Fibroblast of skin of abdomen (primary cell): ENCODE measurements around the gene ISL2. TPM values are rescaled to one million over a fixed set of nuclear protein-coding genes. Genes with fewer than 3 reads are reported as not detected.
"Not testable (repeated sequence)": the region's sequence is repeated elsewhere in the genome, so short reads cannot be mapped to it uniquely, and the experiment has no call there.

Experiments
- DNase-seq: peaks from one replicate; pipeline ENCODE4 v3.0.0-alpha.2; 2013
- polyA plus RNA-seq, 2 experiments: library from polyadenylated mRNA; unstranded; fragments of 120-200 nt; gene quantifications; one replicate each; pipeline ENCODE4 v1.2.1, GENCODE V29; 2013; ENCODE audit not compliant: insufficient read length in 2 of 2

Gene ISL2
- 1.1 TPM for polyA plus RNA-seq (2013, experiment 1 of 2; ENCODE audit: insufficient read length)
- polyA plus RNA-seq (2013, experiment 2 of 2; ENCODE audit: insufficient read length), result 1.3 TPM

DNA sequence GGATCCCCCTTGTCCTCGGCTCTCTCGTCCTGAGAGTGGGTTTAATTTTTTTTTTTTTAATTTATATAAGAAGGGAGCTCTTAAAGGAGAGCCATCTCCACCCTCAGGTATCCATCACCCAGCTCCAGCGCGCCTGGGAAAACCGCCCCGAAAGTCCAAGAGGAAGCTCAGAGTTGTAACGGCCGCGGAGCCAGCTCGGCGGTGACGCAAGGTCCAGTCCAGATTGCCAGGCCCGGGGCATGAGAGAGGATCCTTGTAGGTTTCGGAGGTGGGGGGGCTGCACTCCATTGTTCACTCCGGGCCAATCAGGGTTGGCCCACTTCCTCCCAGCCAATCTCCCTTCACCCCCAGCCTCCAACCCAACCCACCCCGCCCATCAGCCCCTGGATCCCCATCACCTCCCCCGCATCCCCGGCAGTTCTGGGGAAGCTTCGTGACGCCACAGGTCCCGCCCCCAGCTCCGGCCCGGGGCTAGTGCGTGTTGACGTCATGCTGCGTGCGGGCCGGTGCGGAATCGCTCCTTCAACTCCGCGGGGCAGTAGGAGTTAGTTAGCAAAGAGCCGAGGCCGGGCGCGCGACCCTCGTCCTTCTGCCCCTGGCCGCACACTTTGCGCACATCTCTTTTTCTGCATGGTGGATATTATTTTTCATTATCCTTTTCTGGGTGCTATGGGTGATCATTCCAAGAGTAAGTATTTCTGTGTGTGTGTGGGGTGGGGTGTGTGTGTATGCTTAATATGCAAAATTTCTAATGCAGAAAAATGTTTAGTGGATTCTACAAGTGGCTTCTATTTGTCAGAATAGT lies at the start of gene ISL2:
Gene ISL2 (plus strand): TSS at position 520 of the 805 bp plus-strand sequence. CDS start 111 bp downstream, at position 631.
- DNase-seq, result peak; percentile 94

DNA sequence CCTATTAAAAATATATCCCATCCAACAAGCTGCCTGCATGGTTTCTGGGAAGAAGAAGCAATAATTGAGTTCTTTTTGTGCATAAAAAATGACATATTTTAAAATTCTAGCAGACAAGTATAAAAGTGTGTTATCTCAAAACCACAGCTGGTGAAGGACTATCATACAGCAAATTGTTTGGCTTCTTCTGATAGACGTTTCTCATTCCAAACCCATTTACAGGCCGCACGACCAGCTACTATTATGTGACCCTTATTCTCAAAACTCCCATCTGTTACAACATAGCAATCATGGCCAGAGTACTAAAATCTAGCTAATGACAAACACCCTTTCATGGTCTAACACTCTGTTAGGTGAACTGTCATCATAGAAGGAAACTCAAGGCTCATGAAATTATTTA lies 47.0 kb upstream of the ISL2 start:
- DNase-seq, result no peak

DNA sequence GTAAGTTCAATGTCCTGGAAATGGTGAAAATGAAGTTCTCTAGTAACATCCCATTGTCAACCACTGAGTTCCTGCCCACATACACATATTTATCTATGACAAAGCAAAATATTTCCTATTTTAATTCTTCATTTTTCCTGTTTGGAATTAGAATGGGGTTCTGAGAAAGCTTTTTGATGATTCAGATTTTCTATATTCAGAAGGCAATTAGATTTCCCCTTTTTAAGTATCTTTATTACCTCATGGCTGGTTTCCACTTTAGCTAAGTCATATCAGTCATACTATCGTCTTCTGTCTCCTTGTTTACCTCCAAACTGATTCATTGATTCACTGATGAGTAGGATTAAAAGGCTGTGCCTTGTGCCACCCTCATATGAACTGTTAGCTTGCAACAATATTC lies 43.2 kb upstream of the ISL2 start:
- DNase-seq, result peak; percentile 4

DNA sequence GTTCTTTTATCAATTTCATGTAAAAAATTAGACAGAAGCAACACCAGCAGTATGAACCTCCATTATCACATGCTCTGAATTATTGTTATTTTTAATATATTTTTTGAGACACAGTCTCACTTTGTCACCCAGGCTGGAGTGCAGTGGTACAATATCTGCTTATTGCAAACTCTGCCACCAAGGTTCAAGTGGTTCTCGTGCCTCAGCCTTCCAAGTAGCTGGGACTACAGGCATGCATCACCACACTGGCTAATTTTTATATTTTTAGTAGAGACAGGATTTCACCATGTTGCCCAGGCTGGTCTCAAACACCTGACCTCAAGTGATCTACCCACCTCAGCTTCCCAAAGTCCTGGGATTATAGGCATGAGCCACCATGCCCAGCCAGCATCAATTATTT lies 42.1 kb upstream of the ISL2 start:
- not testable (repeated sequence) for DNase-seq

DNA sequence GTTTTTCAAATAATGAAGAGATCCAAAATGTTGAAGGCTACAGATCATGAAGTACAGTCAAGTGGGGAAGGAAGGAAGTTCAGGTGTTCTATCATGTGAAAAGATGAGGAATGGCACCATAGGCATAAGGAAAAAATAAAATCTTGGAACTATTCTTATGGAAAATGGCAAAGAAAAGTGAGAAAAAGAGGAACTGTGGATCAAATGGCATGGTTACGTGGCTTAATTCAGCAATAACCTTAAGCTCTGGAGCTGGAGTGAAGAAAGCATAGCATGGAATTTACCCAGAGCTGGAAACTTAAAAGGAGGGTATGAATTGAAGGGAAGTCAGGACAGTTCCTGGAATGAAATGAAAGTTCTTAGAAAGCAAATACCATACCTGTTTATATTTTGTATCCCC lies 39.7 kb upstream of the ISL2 start:
- DNase-seq, result no peak

DNA sequence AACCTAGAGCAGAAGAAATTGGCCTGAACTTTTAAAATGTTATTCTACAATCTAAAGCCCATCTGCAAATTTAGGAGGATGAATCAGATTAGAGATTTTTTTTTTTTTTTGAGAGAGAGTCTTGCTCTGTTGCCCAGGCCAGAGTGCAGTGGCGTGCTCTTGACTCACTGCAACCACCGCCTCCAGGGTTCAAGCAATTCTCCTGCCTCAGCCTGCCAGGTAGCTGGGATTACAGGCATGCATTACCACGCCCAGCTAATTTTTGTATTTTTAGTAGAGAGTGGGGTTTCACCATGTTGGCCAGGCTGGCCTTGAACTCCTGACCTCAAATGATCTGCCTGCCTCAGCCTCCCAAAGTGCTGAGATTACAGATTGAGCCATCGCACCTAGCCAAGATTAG lies 38.6 kb upstream of the ISL2 start:
- DNase-seq, result not testable (repeated sequence)

DNA sequence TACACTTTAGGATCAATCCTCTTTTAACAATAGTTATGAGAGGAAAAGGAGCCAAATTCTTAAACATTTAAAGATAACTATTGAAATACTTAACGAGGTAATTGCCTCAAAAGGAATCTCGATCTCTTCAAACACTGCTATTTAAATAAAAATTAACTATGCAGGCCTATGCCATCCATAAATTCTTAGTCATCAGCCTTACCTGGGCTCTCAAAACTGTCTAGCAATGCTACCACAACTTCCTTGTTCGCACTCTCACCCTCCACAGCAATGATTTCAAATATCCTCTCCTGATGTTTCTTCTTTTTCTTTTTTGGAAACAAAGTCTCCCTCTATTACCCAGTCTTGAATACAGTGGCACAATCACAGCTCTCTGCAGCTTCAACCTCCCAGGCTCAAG lies 37.6 kb upstream of the ISL2 start:
- no peak for DNase-seq

DNA sequence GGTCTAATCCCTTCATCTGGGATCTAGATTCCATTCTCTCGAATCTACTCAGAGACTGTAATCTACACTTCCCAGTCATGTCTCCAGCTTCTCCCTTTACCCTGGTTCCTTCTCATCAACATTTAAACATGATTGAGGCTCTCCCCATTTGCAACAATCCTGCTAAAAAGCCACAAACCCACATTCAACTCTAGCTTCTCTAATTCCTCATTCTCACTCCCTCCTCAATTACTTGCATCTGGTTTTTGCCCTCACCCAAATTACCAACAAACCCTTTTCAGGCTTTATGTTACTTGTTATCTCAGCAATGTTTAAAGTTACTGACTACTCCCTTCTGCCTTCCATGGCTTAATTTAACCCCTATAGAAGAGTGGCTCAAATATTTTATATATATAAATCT lies 36.8 kb upstream of the ISL2 start:
- DNase-seq, result no peak

DNA sequence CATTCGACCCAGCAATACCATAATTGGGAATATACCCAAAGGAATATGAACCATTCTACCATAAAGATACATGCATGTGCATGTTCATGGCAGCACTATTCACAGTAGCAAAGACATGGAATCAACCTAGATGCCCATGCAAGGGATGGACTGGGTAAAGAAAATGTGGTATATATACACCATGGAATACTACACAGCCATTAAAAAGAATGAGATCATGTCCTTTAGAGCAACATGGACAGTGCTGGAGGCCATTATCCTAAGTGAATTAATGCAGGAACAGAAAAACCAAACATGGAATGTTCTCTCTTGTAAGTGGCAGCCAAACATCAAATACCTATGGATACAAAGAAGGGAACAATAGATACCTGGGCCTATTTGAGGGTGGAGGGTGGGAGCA lies 32.7 kb upstream of the ISL2 start:
- DNase-seq, result no peak

DNA sequence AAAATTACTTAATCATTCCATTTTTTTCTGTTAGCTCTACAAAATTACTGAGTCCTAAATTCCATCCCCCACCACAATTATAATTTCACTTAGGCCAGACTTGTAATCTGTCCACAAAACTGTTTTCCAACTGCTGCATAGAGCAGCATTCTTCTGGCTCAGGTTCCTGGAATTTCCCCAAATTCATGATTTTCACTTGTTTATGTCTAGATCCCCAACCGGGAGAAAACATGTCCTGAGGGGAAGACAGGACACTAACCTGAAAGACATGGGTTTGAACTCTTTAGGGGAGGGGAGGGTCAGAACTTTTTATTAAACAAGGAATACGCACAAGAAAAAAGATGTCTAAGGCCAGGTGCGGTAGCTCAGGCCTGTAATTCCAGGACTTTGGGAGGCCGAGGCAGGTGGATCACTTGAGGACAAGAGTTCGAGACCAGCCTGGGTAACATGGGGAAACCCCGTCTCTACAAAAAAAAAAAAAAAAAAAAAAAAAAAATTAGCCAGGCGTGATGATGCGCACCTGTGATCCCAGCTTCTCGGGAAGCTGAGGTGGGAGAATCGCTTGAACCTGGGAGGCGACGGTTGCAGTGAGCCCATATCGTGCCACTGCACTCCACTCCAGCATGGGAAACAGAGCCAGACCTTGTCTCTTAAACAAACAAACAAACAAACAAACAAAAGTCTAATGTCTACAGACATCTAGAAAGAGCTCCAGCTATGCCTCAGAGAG lies 26.8 kb upstream of the ISL2 start:
- no peak for DNase-seq

DNA sequence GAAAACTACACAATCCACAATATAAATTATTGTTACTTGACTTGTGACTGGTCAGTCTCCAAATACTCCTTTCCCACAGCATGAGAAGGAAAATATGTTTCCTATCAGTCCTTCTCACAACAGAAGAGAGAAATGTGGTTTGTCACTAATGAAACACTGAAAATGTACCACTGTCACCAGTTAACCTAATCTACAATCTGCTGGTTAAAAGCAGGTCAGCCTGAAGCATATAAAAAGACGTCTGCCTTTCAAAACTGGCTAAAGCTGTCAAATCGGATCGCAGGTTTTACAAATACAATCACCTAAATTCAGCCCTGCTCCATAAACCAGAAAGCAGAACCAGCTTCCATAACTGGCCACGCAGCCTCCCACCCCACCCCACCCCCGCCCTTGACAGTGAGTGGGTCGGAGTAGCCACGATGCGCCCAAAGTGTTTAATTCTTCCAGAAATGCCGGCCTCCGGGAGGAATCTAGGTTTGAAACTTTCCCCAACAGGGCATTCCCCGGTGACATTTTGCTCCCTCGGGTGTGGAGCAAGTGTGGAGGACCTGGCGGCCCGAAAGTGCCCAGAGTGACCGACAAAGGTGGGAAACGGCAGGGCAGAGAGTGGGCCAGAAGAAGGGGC lies 26.0 kb upstream of the ISL2 start:
- DNase-seq, result peak; percentile 5

DNA sequence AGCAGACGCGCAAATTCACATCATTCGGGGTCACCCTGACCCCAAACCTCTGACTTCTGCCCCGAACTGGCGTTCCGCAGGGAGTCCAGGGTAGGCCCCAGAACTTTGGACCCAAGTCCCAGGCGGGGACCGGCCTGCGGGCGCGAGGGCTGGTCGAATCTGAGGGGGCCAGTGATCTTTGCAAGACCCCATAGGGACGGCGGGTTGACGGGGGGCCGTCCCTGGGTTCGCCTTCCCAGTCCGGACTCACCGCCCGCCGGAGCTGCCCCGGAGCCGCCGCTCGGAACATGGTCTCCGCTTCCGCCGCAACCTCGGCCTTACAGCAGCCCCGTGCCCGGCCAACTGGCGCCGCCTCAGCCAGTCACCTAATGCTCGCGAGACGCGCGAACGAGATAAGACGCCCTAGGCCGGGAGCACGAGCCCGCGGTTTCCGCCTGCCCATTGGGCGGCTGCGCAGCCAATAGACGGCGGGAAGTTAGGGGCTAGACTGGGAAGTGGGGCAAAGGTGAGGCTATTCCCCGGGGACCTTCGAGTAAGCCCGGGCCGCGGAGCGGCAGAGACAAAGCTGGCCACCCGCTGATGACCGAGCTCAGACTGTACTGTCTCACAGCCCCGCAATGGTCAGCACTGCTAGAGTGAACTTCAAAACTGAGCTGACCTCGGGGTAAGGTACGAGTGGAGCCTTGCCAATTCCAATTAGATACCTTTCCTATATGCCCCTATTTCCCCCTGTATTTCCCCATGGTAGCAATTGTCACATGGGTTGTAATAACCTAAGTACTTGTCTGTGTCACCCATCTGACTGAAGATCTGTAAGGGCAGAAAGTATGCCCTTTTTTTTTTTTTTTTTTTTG lies 25.2 kb upstream of the ISL2 start, which contains the start of gene ETFA:
Gene ETFA (minus strand): TSS at position 370 of the 854 bp plus-strand sequence. CDS start 81 bp downstream, at position 289.
- DNase-seq, result peak; percentile 97

DNA sequence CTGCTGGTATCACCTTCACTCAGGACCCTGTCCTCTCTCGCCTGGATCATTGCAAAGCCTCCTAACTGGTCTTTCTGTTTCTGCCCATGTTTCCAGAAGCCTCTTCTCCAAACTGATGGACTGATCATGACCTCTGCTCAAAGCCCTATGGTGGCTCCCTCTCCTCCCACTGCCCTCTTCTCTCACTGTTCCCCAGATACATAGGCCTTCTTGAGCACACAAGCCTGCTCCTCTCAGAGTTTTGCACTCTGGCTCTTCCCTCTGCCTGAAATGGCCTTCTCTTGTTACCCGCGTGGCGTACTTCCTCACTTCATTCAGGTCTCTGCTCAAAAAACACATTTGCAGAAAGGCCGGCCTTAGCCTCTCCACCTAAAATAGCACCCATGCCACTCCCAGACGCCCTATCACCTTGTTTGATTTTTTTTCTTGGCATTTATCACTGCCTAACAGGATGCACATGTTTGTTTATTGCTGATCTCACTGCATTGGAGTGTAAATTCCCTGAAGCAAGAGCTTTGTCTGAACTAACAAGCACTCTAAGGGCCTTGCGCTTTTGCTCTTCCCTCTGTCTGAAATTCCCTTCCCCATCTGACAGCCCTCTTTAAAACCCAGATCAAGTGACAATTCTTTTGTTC lies 23.9 kb upstream of the ISL2 start:
- DNase-seq, result no peak

DNA sequence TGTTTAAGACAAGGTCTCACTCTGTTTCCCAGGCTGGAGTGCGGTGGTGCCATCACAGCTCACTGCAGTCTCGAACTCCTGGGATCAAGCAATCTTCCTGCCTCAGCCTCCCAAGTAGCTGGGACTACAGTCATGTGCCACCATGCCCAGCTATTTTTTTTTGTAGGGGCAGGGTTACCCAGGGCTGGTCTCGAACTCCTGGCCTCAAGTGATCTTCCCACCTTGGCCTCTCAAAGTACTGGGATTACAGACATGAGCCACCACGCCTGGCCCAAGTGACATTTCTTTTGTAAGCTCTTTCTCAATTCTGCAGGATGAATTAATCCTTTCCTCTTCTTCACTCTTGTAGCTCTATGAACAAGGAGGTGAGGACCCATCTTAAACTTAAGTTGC lies 23.4 kb upstream of the ISL2 start:
- DNase-seq, result not testable (repeated sequence)

DNA sequence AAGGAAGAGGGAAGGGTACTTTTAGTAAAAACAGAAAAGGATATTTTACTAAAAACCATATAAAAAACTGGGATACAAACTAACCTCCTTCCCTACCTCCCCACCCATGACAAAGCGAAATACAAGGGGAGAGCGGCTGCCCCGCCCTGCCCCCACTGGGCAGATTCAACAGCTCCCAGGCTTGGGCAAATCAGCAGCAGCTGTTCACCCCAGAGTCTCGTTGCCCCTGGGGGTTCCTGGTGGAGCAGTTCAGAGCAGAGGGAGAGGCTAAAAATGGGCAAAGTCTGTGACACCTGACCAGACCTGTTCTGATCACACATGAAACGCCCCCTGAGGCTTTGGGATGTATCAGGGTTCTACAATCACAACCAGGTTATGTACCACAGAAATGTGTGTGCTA lies 22.8 kb upstream of the ISL2 start:
- no peak for DNase-seq

DNA sequence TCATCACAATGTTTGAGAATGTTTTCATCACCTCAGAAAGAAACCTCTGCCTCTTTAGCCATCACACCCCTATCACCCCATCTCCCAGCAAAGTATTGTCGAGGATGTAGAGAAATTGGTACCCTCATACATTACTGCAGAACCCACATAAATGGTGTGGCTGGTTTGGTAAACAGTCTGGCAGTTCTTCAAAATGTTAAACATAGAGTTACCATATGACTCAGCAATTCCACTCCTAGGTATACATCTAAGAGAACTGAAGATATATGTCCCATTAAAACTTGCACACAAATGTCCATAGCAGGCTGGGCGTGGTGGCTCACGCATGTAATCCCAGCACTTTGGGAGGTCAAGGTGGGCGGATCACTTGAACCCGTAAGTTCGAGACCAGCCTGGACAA lies 16.6 kb upstream of the ISL2 start:
- no peak for DNase-seq

DNA sequence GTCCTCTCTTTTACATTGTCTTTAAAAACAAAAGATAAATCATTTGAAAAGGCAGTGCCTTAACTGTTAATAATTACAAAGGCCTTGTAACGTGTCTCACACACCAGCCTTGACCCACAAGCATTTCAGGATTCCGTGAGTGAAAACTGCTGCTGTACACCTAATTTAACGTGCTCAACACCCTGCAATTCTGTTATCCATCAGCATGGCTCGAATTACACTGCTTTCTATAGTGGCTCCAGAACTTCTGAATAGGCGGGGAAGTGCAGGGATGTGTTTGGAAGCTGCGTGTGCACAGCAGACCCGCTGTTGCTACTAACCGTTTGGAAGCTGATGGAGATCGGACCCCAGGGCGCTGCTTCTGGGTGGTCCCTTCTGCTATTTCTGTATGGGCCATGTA lies 15.4 kb upstream of the ISL2 start:
- no peak for DNase-seq

DNA sequence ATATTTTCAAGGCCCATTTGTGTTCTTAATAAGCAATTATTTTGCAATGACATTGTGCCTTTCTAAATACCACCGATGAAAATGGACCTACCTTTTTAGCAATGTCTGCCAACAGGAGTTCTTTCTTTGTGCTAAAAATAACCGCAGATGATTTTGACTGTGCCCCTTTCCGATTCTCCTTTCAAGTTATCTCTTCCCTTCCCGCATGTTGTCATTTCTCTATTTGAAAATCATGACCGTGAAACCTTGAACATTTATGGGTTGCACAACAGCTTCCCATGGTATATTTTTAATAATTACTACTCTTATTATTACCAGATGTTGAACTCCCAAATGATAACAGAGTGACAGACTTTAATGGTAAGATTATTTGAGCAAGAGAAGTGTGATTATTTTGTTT lies 15.0 kb upstream of the ISL2 start:
- no peak for DNase-seq

DNA sequence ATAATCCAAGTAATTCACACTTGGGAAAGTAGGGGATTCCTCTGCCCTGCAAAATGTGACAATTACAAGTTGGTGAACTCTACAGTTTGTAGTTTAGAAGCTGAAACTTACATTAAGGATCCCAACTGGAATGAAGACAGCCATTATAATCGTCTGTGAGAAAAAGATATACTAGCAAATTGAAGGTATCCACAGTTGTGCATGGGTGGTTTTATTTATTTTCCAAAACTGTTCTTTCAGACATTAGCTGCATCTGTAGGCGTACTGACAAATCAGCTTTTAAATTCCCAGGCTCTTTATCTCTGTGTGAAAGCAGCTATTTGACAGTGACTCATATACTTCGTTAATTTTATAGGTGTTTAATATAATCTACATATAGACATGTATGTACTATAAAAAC lies 12.5 kb upstream of the ISL2 start:
- no peak for DNase-seq

DNA sequence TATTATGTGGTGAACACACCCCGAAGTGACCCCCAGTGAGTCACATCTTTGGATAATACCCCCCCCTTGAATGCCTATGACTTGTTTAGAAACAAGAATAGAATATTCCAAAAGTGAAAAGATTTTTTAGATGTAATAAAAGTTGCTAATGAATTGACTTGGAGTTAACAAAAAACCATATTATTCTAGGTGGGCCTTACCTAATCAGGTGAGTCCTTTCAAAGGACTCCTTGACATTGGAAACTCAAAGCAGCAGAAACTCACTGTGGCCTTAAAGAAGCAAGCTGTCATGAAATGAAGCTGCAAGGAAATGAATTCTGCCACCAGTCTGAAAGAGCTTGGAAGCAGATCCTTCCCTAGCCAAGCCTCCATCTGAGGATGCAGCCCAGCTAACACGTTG lies 10.9 kb upstream of the ISL2 start:
- DNase-seq, result no peak

DNA sequence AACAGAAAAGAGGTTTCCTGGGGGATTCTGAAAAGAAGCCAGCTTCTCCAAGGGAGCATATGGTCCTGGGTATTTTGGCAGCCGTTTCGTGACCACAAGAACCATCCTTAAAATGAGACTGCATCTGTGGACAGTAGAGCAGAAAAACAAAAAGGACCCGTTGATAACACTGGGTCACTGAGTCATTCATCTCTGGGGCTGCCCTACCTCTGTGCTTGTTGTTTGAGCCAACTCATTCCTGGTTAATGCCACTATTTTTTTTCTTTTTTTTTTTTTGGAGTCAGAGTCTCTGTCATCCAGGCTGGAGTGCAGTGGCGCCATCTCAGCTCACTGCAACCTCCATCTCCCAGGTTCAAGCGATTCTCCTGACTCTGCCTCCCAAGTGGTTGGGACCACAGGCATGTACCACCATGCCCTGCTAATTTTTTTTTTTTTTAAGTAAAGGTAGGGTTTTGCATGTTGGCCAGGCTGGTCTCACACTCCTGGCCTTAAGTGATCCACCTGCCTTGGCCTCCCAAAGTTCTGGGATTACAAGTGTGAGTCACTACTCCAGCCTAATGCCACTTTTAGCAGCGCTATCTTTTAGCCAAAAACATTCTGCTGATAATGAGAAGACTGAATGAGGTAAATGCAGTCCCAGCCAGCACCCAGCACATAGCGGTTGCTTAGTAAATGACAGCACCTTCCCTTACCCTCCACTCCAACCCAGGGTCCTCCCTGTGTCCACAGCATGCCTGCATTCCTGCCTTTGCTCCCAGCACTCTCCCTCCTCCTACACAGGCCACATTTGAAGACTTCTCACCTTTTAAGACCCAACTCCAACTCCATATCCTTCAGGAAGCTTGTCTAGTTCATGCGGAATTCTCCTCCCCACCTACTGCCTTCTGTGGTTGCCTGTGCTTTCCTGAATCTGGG lies 9.1 kb upstream of the ISL2 start:
- peak; percentile 45 for DNase-seq
